Measurements from ENCODE around the gene LRP1. TPM values are rescaled to one million over a fixed set of nuclear protein-coding genes. Genes with fewer than 3 reads are reported as not detected.
A peak's percentile ranks its signal among the peaks of the same experiment; 100 is the strongest.

LRP1 gene
- total RNA-seq, 2 experiments from 2014 or later, result 1.1 to 4.4 TPM

GRCh38 chr12:57233357-57234232 lies 105.3 kb downstream of the LRP1 start:
- POLR2A ChIA-PET, result interaction anchor here (0.6 to 4.7 kb wide), 2 partner anchors 8 to 10 kb away, joined by 4 to 69 read pairs; no protein-coding TSS in a partner anchor
- intact Hi-C loops (cut with micrococcal nuclease; ENCODE audit: unreplicated experiment), result no loop called here
- Histone ChIP-seq H3K4me2 (ENCODE audit: low read length) (peak overlapping the region; percentile 28; the same call in 1 of the 2 replicates), H3K9me2 (ENCODE audit: insufficient read depth, low read length) (no peaks in the 10 kb centered on the region), H4K20me1 (ENCODE audit: insufficient read depth, low read length) (peaks cover 15% of the 10 kb centered on the region; the same call in 1 of the 2 replicates), H3K4me1 (ENCODE audit: insufficient read depth, low read length, poor library complexity, severe bottlenecking) (peaks cover 51% of the 10 kb centered on the region), H2AFZ (ENCODE audit: low read length) (no peak overlapping the region), H3K79me2 (ENCODE audit: insufficient read depth, low read depth, low read length) (peaks cover 22% of the 10 kb centered on the region), H3K36me3 (ENCODE audit: insufficient read depth, low read length) (peaks cover 58% of the 10 kb centered on the region), H3K4me3 (ENCODE audit: low read depth, low read length, poor library complexity, severe bottlenecking) (no peak overlapping the region), H3K27ac (ENCODE audit: low read depth, low read length, poor library complexity, severe bottlenecking) (peak overlapping the region; percentile 36), H3K9me3 (ENCODE audit: low read length) (no peaks in the 10 kb centered on the region)
- TF ChIP-seq EZH2phosphoT487 (IDR thresholded peaks at IDR 0.05; ENCODE audit: borderline replicate concordance, low read depth, low read length) (no peak), CTCF (conservative IDR thresholded peaks at IDR 0.05; ENCODE audit: low read length) (no peak)
- DNase-seq (ENCODE audit: low spot score), result no peak
- CTCF ChIA-PET (ENCODE audit: unreplicated experiment), result no interaction called here
- no TSS peak for BruUV-seq (replicated peaks)

- peak overlapping the region; percentile 36 for H3K27ac ChIP-seq (ENCODE audit: low read depth, low read length, poor library complexity, severe bottlenecking)
- no peak for DNase-seq (ENCODE audit: low spot score)
- no peaks in the 10 kb centered on the region for H3K9me3 ChIP-seq (ENCODE audit: low read length)
- peaks cover 58% of the 10 kb centered on the region for H3K36me3 ChIP-seq (ENCODE audit: insufficient read depth, low read length)
- ChIA-PET CTCF (ENCODE audit: unreplicated experiment) (no interaction called here), POLR2A (interaction anchor here (0.6 kb wide), 1 partner anchor 9 kb away, joined by 4 read pairs; no protein-coding TSS in a partner anchor)
- no peaks in the 10 kb centered on the region for H3K9me2 ChIP-seq (ENCODE audit: insufficient read depth, low read length)
- no peak overlapping the region for H3K4me3 ChIP-seq (ENCODE audit: low read depth, low read length, poor library complexity, severe bottlenecking)
- peaks cover 48% of the 10 kb centered on the region for H3K4me1 ChIP-seq (ENCODE audit: insufficient read depth, low read length, poor library complexity, severe bottlenecking)
- peak overlapping the region; percentile 28; the same call in 1 of the 2 replicates for H3K4me2 ChIP-seq (ENCODE audit: low read length)
- peaks cover 15% of the 10 kb centered on the region; the same call in 1 of the 2 replicates for H4K20me1 ChIP-seq (ENCODE audit: insufficient read depth, low read length)
- intact Hi-C loops (cut with micrococcal nuclease; ENCODE audit: unreplicated experiment), result no loop called here
- TF ChIP-seq EZH2phosphoT487 (IDR thresholded peaks at IDR 0.05; ENCODE audit: borderline replicate concordance, low read depth, low read length) (no peak), CTCF (conservative IDR thresholded peaks at IDR 0.05; ENCODE audit: low read length) (no peak)
- H2AFZ ChIP-seq (ENCODE audit: low read length), result no peak overlapping the region
- TSS peak; percentile 80 for BruUV-seq (replicated peaks)
- peaks cover 22% of the 10 kb centered on the region for H3K79me2 ChIP-seq (ENCODE audit: insufficient read depth, low read depth, low read length)
Observed at GRCh38 chr12:57234233-57234570, 105.9 kb downstream of the LRP1 start.

- intact Hi-C loops (cut with micrococcal nuclease; ENCODE audit: unreplicated experiment), result no loop called here
- TF ChIP-seq EZH2phosphoT487 (IDR thresholded peaks at IDR 0.05; ENCODE audit: borderline replicate concordance, low read depth, low read length) (no peak), CTCF (conservative IDR thresholded peaks at IDR 0.05; ENCODE audit: low read length) (no peak)
- no peak for DNase-seq (ENCODE audit: low spot score)
- peaks cover 21% of the 10 kb centered on the region for H3K79me2 ChIP-seq (ENCODE audit: insufficient read depth, low read depth, low read length)
- no peaks in the 10 kb centered on the region for H3K9me3 ChIP-seq (ENCODE audit: low read length)
- ChIA-PET POLR2A (interaction anchor here (0.6 kb wide), 1 partner anchor 9 kb away, joined by 4 read pairs; no protein-coding TSS in a partner anchor), CTCF (ENCODE audit: unreplicated experiment) (no interaction called here)
- peak overlapping the region; percentile 36 for H3K27ac ChIP-seq (ENCODE audit: low read depth, low read length, poor library complexity, severe bottlenecking)
- H3K4me2 ChIP-seq (ENCODE audit: low read length), result peak overlapping the region; percentile 28; the same call in 1 of the 2 replicates
- H2AFZ ChIP-seq (ENCODE audit: low read length), result no peak overlapping the region
- peaks cover 58% of the 10 kb centered on the region for H3K36me3 ChIP-seq (ENCODE audit: insufficient read depth, low read length)
- no TSS peak for BruUV-seq (replicated peaks)
- H3K4me1 ChIP-seq (ENCODE audit: insufficient read depth, low read length, poor library complexity, severe bottlenecking), result peaks cover 46% of the 10 kb centered on the region
- peaks cover 15% of the 10 kb centered on the region; the same call in 1 of the 2 replicates for H4K20me1 ChIP-seq (ENCODE audit: insufficient read depth, low read length)
- no peak overlapping the region for H3K4me3 ChIP-seq (ENCODE audit: low read depth, low read length, poor library complexity, severe bottlenecking)
- no peaks in the 10 kb centered on the region for H3K9me2 ChIP-seq (ENCODE audit: insufficient read depth, low read length)
Observed at GRCh38 chr12:57234571-57235016, 106.3 kb downstream of the LRP1 start.
